Testis (tissue), 3 donors: ENCODE data around the gene GRID1. TPM values are rescaled to one million over a fixed set of nuclear protein-coding genes. Genes with fewer than 3 reads are reported as not detected.
"Not testable (repeated sequence)": the region's sequence is repeated elsewhere in the genome, so short reads cannot be mapped to it uniquely, and the experiment has no call there.

ENCODE experiments used
- DNase-seq: peaks from one replicate; pipeline ENCODE4 v3.0.0-alpha.2; 2019
- H3K27ac ChIP-seq, 2 donors: fragments of 200-600 bp; sonication (generic); one replicate each; pipeline ENCODE4 v1.5.1; 2019
- H3K27me3 ChIP-seq: fragments of 200-600 bp; sonication (generic); one replicate; pipeline ENCODE4 v1.5.1; 2019
- H3K36me3 ChIP-seq: fragments of 200-600 bp; sonication (generic); one replicate; pipeline ENCODE4 v1.5.1; 2017; ENCODE audit warnings: low read depth; ENCODE audit errors: missing control alignments
- H3K4me1 ChIP-seq: fragments of 200-600 bp; sonication (generic); one replicate; pipeline ENCODE4 v1.5.1; 2019
- H3K4me3 ChIP-seq, 2 donors: fragments of 200-600 bp; sonication (generic); one replicate each; pipeline ENCODE4 v1.5.1; 2017 to 2019
- H3K9me3 ChIP-seq: fragments of 200-600 bp; sonication (generic); one replicate; pipeline ENCODE4 v1.5.1; 2017
- POLR2A ChIP-seq: fragments of 450-650 bp; IDR thresholded peaks from one replicate; pipeline ENCODE4 v1.6.1; 2017; ENCODE audit warnings: antibody characterized with exemption, mild to moderate bottlenecking, moderate library complexity
- WGBS, 2 donors: methylation state at CpG; one replicate each; pipeline ENCODE4 v1.1.5; 2018; 5-methylcytosine and 5-hydroxymethylcytosine counted together
- intact Hi-C: fragments of 100-400 bp; cut with DNase I; formaldehyde crosslinking; loops from one replicate; pipeline ENCODE4 v1.15.1; 2023; ENCODE audit warnings: low total_unique reads
- polyA plus RNA-seq: library from polyadenylated mRNA; stranded (reverse); fragments of 350-450 nt; fragmentation: Illumina TruSeq; extraction: RNeasy Lipid Tissue Mini Kit (QIAGEN cat#74804); gene quantifications from one replicate; pipeline ENCODE4 v1.2.3, GENCODE V29; 2014; ENCODE audit warnings: low read depth, low replicate concordance; ENCODE audit not compliant: insufficient read depth
- total RNA-seq, 2 donors: library from RNA; depleted of rRNA; stranded (reverse); fragments of >200 nt; gene quantifications; one replicate each; pipeline ENCODE4 v1.2.3, GENCODE V29; 2016
- TF ChIP-seq, protein P1 (sequence below), 3 experiments: fragments of 450-650 bp in 2 of 3; fragments of 200-600 bp in 1 of 3; sonication (generic) in 1 of 3; IDR thresholded peaks; one replicate each; pipeline ENCODE4 v1.5.1; 2016 to 2019; ENCODE audit warnings: antibody characterized with exemption in 3 of 3, mild to moderate bottlenecking in 2 of 3, moderate library complexity in 1 of 3

The GRID1 gene
- total and polyA plus RNA-seq, 3 donors from 2014 or later: 7.4 to 16.7 (median 8.1) TPM

DNA sequence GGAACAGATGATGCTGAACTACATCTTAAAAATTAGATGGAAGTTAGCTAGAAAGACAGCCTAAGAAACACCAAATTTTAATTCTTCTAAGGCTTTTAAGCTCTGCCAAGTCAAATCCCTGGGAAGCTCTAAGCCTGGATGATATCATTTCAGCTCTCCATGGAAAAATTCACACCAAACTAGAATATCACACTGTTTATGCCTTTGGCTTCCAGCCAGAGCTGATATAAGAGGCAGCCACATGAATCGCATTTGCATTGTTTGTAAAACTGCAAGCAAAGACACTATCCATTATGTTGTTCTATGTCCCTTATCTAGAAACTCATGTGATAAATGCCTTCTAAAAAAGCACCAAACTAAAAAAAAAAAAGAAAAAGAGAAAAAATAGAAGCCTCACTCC, 430.4 kb downstream of the GRID1 start:
- H3K27ac ChIP-seq: no peak overlapping the region
- no peaks in the 10 kb centered on the region for H3K36me3 ChIP-seq
- no peak for TF ChIP-seq POLR2A
- TF ChIP-seq, protein P1, sequence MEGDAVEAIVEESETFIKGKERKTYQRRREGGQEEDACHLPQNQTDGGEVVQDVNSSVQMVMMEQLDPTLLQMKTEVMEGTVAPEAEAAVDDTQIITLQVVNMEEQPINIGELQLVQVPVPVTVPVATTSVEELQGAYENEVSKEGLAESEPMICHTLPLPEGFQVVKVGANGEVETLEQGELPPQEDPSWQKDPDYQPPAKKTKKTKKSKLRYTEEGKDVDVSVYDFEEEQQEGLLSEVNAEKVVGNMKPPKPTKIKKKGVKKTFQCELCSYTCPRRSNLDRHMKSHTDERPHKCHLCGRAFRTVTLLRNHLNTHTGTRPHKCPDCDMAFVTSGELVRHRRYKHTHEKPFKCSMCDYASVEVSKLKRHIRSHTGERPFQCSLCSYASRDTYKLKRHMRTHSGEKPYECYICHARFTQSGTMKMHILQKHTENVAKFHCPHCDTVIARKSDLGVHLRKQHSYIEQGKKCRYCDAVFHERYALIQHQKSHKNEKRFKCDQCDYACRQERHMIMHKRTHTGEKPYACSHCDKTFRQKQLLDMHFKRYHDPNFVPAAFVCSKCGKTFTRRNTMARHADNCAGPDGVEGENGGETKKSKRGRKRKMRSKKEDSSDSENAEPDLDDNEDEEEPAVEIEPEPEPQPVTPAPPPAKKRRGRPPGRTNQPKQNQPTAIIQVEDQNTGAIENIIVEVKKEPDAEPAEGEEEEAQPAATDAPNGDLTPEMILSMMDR (IDR thresholded peaks at IDR 0.05): no peak
- 15 to 72% methylated on average over 1 of the region's 1 CpG for WGBS, 2 donors
- intact Hi-C loops: no loop called here
- H3K4me1 ChIP-seq: no peaks in the 10 kb centered on the region
- H3K4me3 ChIP-seq: no peak overlapping the region
- no peaks in the 10 kb centered on the region for H3K27me3 ChIP-seq
- H3K9me3 ChIP-seq: no peaks in the 10 kb centered on the region
- DNase-seq: no peak

DNA sequence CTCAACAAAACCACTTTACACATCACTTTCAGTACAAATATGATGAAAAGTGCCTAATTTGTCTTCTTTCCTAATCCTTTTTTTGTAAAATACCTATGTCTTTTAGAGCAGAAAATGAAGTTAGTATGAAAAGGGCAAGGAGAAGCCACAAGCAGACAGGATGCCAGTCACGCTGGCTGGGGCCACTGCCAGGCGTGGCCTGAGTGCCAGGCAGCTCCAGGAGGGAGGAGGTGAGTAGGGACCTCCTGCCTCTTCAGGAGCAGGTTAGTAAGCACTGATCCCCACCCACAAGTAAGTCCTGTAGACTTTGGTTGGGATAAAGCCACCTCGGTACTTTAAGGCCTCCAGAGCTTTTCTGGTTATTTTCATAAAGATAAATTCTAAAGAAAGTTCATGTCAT, 432.0 kb downstream of the GRID1 start:
- Histone ChIP-seq H3K4me3 (no peak overlapping the region), H3K27me3 (no peaks in the 10 kb centered on the region), H3K4me1 (no peaks in the 10 kb centered on the region), H3K27ac (no peak overlapping the region), H3K36me3 (no peaks in the 10 kb centered on the region), H3K9me3 (no peaks in the 10 kb centered on the region)
- DNase-seq: no peak
- intact Hi-C loops: no loop called here
- WGBS, 2 donors: 92 to 94% methylated on average over 3 of the region's 3 CpGs
- TF ChIP-seq, protein P1 (IDR thresholded peaks at IDR 0.05): no peak
- TF ChIP-seq POLR2A: no peak

DNA sequence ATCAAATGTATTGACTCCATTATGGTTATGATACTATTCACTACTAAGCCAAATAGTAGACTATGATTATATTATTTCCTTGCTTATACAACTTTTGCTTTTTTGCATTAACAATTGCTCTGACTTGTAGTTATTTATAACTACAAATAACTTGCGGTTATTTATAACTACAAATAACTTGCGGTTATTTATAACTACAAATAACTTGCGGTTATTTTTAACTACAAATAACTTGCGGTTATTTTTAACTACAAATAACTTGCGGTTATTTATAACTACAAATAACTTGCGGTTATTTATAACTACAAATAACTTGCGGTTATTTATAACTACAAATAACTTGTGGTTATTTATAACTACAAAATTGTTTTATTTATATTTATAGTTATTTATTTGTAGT, 436.6 kb downstream of the GRID1 start:
- DNase-seq, H3K4me1 ChIP-seq, H3K9me3 ChIP-seq, H3K27ac ChIP-seq, intact Hi-C loops, H3K4me3 ChIP-seq, H3K36me3 ChIP-seq, H3K27me3 ChIP-seq: not testable (repeated sequence)
- WGBS, 2 donors: 76 to 88% methylated on average over 7 of the region's 7 CpGs

DNA sequence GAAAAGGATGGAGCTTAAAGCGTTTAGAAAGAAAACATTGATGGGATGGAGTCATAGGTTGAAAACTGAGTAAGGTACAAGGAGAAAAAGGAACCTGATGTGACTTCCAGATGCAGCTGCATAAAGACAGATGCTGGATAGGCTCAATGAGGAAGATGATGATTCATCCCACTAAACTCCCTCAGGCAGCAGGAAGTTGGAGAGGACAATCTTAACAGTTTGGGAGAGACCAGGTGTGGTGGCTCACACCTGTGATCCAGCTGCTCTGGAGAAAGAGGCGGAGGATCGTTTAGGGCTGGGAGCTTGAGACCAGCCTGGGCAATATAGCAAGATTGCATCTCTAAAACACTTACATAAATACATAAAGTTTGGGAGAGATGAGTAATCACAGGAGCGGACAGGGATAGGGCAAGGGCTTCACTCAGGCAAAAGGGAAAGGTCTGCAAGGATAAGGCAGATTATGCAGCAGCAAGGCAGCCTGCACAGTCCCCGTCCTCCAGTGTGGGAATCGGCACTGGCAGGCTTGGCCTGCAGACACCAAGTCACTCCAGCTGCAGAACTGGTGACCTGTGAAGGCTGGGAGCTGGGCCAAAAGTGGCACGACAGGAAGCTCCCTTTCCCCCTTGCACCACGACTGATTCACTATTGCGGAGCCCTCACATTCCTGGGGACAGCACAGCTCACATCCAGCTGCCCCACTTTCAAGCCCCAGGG, 438.5 kb downstream of the GRID1 start:
- Histone ChIP-seq H3K9me3 (no peaks in the 10 kb centered on the region), H3K4me1 (peaks cover 7% of the 10 kb centered on the region), H3K27ac (no peak overlapping the region), H3K36me3 (no peaks in the 10 kb centered on the region), H3K4me3 (no peak overlapping the region), H3K27me3 (no peaks in the 10 kb centered on the region)
- TF ChIP-seq POLR2A: no peak
- TF ChIP-seq, protein P1 (IDR thresholded peaks at IDR 0.05): no peak
- intact Hi-C loops: no loop called here
- WGBS, 2 donors: 78 to 82% methylated on average over 9 of the region's 9 CpGs
- no peak for DNase-seq

DNA sequence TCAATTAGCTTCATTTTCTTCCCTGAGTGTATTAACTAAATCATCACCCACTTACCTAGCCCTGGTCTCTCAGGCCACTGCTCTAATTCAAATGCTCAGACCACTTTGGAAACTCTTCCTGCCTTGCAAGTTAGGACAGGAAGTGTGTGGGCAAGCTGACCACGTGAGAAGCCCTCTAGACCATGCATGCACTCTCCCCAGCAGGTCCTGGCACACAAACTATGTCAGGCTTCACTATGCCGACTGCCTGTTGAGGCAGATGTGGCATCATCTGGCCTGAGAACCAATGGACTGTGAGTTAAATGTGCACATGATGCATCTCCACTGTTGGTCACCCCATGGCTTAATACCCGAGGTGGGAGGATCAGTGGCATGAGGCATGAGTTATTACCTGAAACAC, 439.6 kb downstream of the GRID1 start:
- no peaks in the 10 kb centered on the region for H3K27me3 ChIP-seq
- 74 to 88% methylated on average over 3 of the region's 3 CpGs for WGBS, 2 donors
- H3K9me3 ChIP-seq: no peaks in the 10 kb centered on the region
- H3K4me3 ChIP-seq: no peak overlapping the region
- intact Hi-C loops: no loop called here
- H3K4me1 ChIP-seq: peaks cover 12% of the 10 kb centered on the region
- H3K36me3 ChIP-seq: no peaks in the 10 kb centered on the region
- TF ChIP-seq, protein P1 (IDR thresholded peaks at IDR 0.05): no peak
- no peak for TF ChIP-seq POLR2A
- DNase-seq: no peak
- H3K27ac ChIP-seq: no peak overlapping the region
